Measurements from ENCODE around the gene COL6A2.

- no peak for TF ChIP-seq CTCF (IDR thresholded peaks at IDR 0.05)
- TF ChIP-seq EZH2 (IDR thresholded peaks at IDR 0.05) = no peak
- TF ChIP-seq EZH2phosphoT487 (IDR thresholded peaks at IDR 0.05) = no peak
Observed at GRCh38 chr21:46120301-46121285, 22.7 kb downstream of the COL6A2 start.

Data from neural progenitor cell (in vitro differentiated cells).